GM21528 (cell line): ENCODE measurements around the gene ABCA13.

Source experiments
- ATAC-seq: cut with Tn5 transposase; IDR thresholded peaks from one replicate; pipeline ENCODE4 v1.9.1; 2021; ENCODE audit warnings: mild to moderate bottlenecking, moderate library complexity; ENCODE audit not compliant: unreplicated experiment, low FRiP score

ABCA13 gene

GRCh38 chr7:48617993-48618392 lies 446.7 kb downstream of the ABCA13 start:
- no peak for ATAC-seq

GRCh38 chr7:48621076-48621475 lies 449.8 kb downstream of the ABCA13 start:
- ATAC-seq: no peak

GRCh38 chr7:48627164-48627563 lies 455.9 kb downstream of the ABCA13 start:
- no peak for ATAC-seq

- no peak for ATAC-seq
Measured at GRCh38 chr7:48628793-48629349, 457.6 kb downstream of the ABCA13 start.

- ATAC-seq: no peak
Measured at GRCh38 chr7:48634116-48634632, 462.9 kb downstream of the ABCA13 start.

- ATAC-seq: no peak
Measured at GRCh38 chr7:48635796-48636195, 464.5 kb downstream of the ABCA13 start.

- ATAC-seq: no peak
Measured at GRCh38 chr7:48636391-48637015, 465.2 kb downstream of the ABCA13 start.

GRCh38 chr7:48637382-48637781 lies 466.1 kb downstream of the ABCA13 start:
- ATAC-seq: no peak

GRCh38 chr7:48638041-48638440 lies 466.8 kb downstream of the ABCA13 start:
- no peak for ATAC-seq

- ATAC-seq: no peak
Measured at GRCh38 chr7:48643431-48644013, 472.3 kb downstream of the ABCA13 start.

GRCh38 chr7:48658138-48658537 lies 486.9 kb downstream of the ABCA13 start:
- ATAC-seq: no peak

- no peak for ATAC-seq
Measured at GRCh38 chr7:48660306-48660870, 489.1 kb downstream of the ABCA13 start.

- no peak for ATAC-seq
Measured at GRCh38 chr7:48664241-48664640, 493.0 kb downstream of the ABCA13 start.

GRCh38 chr7:48665353-48666135 lies 494.3 kb downstream of the ABCA13 start:
- no peak for ATAC-seq

GRCh38 chr7:48667407-48667806 lies 496.1 kb downstream of the ABCA13 start:
- no peak for ATAC-seq

- no peak for ATAC-seq
Measured at GRCh38 chr7:48671656-48672055, 500.4 kb downstream of the ABCA13 start.

GRCh38 chr7:48681006-48681405 lies 509.7 kb downstream of the ABCA13 start:
- no peak for ATAC-seq

- ATAC-seq: no peak
Measured at GRCh38 chr7:48691788-48692187, 520.5 kb downstream of the ABCA13 start.
